HepG2 (cell line): ENCODE results near the gene KIF3C. TPM values are rescaled to one million over a fixed set of nuclear protein-coding genes. Genes with fewer than 3 reads are reported as not detected.

Experiments used
- AKAP8 ChIP-seq: sonication (generic); formaldehyde crosslinking; IDR thresholded peaks from 2 replicates; pipeline ENCODE4 v1.5.1; 2020; ENCODE audit warnings: mild to moderate bottlenecking, missing genetic modification reagents
- GABPB1 ChIP-seq: IDR thresholded peaks from 2 replicates; pipeline ENCODE4 v1.6.1; 2016; ENCODE audit warnings: mild to moderate bottlenecking, missing genetic modification reagents, moderate library complexity, missing compliant biosample characterization
- HDAC2 ChIP-seq: sonication (generic); formaldehyde crosslinking; IDR thresholded peaks from 2 replicates; pipeline ENCODE4 v1.4.0; 2020; ENCODE audit warnings: missing genetic modification reagents
- HINFP ChIP-seq: sonication (generic); formaldehyde crosslinking; IDR thresholded peaks from 2 replicates; pipeline ENCODE4 v1.4.0; 2020; ENCODE audit warnings: low read depth, mild to moderate bottlenecking, missing genetic modification reagents
- HOXD1 ChIP-seq: sonication (generic); formaldehyde crosslinking; IDR thresholded peaks from 2 replicates; pipeline ENCODE4 v1.5.0; 2020; ENCODE audit warnings: missing genetic modification reagents
- IKZF4 ChIP-seq: sonication (generic); formaldehyde crosslinking; IDR thresholded peaks from 2 replicates; pipeline ENCODE4 v1.5.1; 2020; ENCODE audit warnings: borderline replicate concordance, mild to moderate bottlenecking, low read depth, missing genetic modification reagents; ENCODE audit errors: not compliant biosample characterization
- MAFG ChIP-seq: sonication (generic); formaldehyde crosslinking; IDR thresholded peaks from 2 replicates; pipeline ENCODE4 v1.5.1; 2020; ENCODE audit warnings: mild to moderate bottlenecking, missing genetic modification reagents
- MEIS1 ChIP-seq: sonication (generic); formaldehyde crosslinking; IDR thresholded peaks from 2 replicates; pipeline ENCODE4 v1.9.0; 2021; ENCODE audit warnings: mild to moderate bottlenecking, missing genetic modification reagents, moderate library complexity, borderline replicate concordance
- NCOA1 ChIP-seq: sonication (generic); formaldehyde crosslinking; IDR thresholded peaks from 2 replicates; pipeline ENCODE4 v1.9.0; 2021; ENCODE audit warnings: missing genetic modification reagents
- NR2F6 ChIP-seq, 2 experiments: IDR thresholded peaks; 2 replicates each; pipeline ENCODE4 v1.6.1; 2016; ENCODE audit warnings: antibody characterized with exemption in 1 of 2, mild to moderate bottlenecking in 1 of 2
- PAWR ChIP-seq: sonication (generic); formaldehyde crosslinking; IDR thresholded peaks from 2 replicates; pipeline ENCODE4 v1.4.0; 2020; ENCODE audit warnings: missing genetic modification reagents, mild to moderate bottlenecking, borderline replicate concordance
- PHF20 ChIP-seq: sonication (generic); formaldehyde crosslinking; IDR thresholded peaks from 2 replicates; pipeline ENCODE4 v1.5.0; 2020; ENCODE audit warnings: mild to moderate bottlenecking, missing genetic modification reagents
- PITX1 ChIP-seq: sonication (generic); formaldehyde crosslinking; IDR thresholded peaks from 2 replicates; pipeline ENCODE4 v1.5.1; 2020; ENCODE audit warnings: mild to moderate bottlenecking, missing genetic modification reagents
- RAD51 ChIP-seq: fragments of 450-650 bp; IDR thresholded peaks from 2 replicates; pipeline ENCODE4 v1.6.1; 2016; ENCODE audit warnings: borderline replicate concordance
- RFX3 ChIP-seq: IDR thresholded peaks from 2 replicates; pipeline ENCODE4 v1.6.1; 2016; ENCODE audit warnings: missing biosample characterization, missing genetic modification reagents
- STAG1 ChIP-seq: sonication (generic); formaldehyde crosslinking; IDR thresholded peaks from 2 replicates; pipeline ENCODE4 v1.4.0; 2020; ENCODE audit warnings: missing genetic modification reagents
- THAP11 ChIP-seq: IDR thresholded peaks from 2 replicates; pipeline ENCODE4 v1.6.1; 2016; ENCODE audit warnings: missing biosample characterization, missing genetic modification reagents
- ZBED4 ChIP-seq: sonication (generic); formaldehyde crosslinking; IDR thresholded peaks from 2 replicates; pipeline ENCODE4 v1.4.0; 2020; ENCODE audit warnings: missing genetic modification reagents, borderline replicate concordance
- ZBTB21 ChIP-seq: sonication (generic); formaldehyde crosslinking; IDR thresholded peaks from 2 replicates; pipeline ENCODE4 v1.4.0; 2020; ENCODE audit warnings: missing genetic modification reagents
- ZMYM2 ChIP-seq: sonication (generic); formaldehyde crosslinking; IDR thresholded peaks from 2 replicates; pipeline ENCODE4 v1.8.0; 2022; ENCODE audit warnings: mild to moderate bottlenecking, missing genetic modification reagents
- ZNF350 ChIP-seq: sonication (generic); formaldehyde crosslinking; IDR thresholded peaks from 2 replicates; pipeline ENCODE4 v1.4.0; 2020; ENCODE audit warnings: mild to moderate bottlenecking, low read depth, missing genetic modification reagents, borderline replicate concordance
- ZNF598 ChIP-seq: sonication (generic); formaldehyde crosslinking; IDR thresholded peaks from 2 replicates; pipeline ENCODE4 v1.5.1; 2020; ENCODE audit warnings: mild to moderate bottlenecking, missing genetic modification reagents, borderline replicate concordance
- ZNF691 ChIP-seq: sonication (generic); formaldehyde crosslinking; IDR thresholded peaks from 2 replicates; pipeline ENCODE4 v1.4.0; 2020; ENCODE audit warnings: missing genetic modification reagents, low read depth, mild to moderate bottlenecking, borderline replicate concordance
- ZNF709 ChIP-seq: sonication (generic); formaldehyde crosslinking; IDR thresholded peaks from 2 replicates; pipeline ENCODE4 v1.5.0; 2020; ENCODE audit warnings: mild to moderate bottlenecking, missing genetic modification reagents
- ZNF75D ChIP-seq: sonication (generic); formaldehyde crosslinking; IDR thresholded peaks from 2 replicates; pipeline ENCODE4 v1.8.1; 2023; ENCODE audit warnings: missing genetic modification reagents, mild to moderate bottlenecking, borderline replicate concordance
- polyA plus RNA-seq, 8 experiments: library from polyadenylated mRNA; depleted of rRNA in 3 of 8; stranded (reverse) in 7 of 8; unstranded in 1 of 8; fragments of >200 nt; fragmentation: Illumina TruSeq in 4 of 8; extraction: Trizol in 4 of 8; gene quantifications; 2 replicates each; pipeline versions ENCODE4 v1.2.1 to v1.2.3, GENCODE V29; 2011 to 2016; ENCODE audit warnings: low read depth in 4 of 8, missing spikeins in 1 of 8, mixed read lengths in 1 of 8; ENCODE audit not compliant: insufficient read depth in 1 of 8
- total RNA-seq, 5 experiments: library from RNA; depleted of rRNA; stranded (reverse); fragments of >200 nt; fragmentation: Illumina TruSeq; extraction: Trizol; gene quantifications; 2 replicates each; pipeline ENCODE4 v1.2.3, GENCODE V29; 2016; ENCODE audit warnings: low read depth in 1 of 5

Gene KIF3C
- total and polyA plus RNA-seq, 2 of the 13 experiments (the other 11 are each of a cell fraction or from before 2014, with no cell fraction given): 3.6 to 4.9 TPM

- TF ChIP-seq ZNF598 (CRISPR knock-in tag) (no peak), PITX1 (no peak), NCOA1 (CRISPR knock-in tag) (no peak), MEIS1 (no peak), THAP11 (CRISPR knock-in tag) (peak; percentile 99), ZNF350 (no peak), PHF20 (no peak), AKAP8 (CRISPR knock-in tag) (peak; percentile 62; the same call in 1 of the 2 replicates), ZBED4 (CRISPR knock-in tag) (peak; percentile 96), GABPB1 (CRISPR knock-in tag) (peak; percentile 84), ZBTB21 (no peak), ZMYM2 (CRISPR knock-in tag) (no peak), IKZF4 (CRISPR knock-in tag) (no peak), ZNF691 (CRISPR knock-in tag) (peak; percentile 47; the same call in 1 of the 2 replicates), STAG1 (CRISPR knock-in tag) (no peak), HDAC2 (no peak; the same call in 1 of the 2 replicates), ZNF709 (CRISPR knock-in tag) (no peak), ZNF75D (no peak), HOXD1 (CRISPR knock-in tag) (no peak), RFX3 (no peak), RAD51 (no peak), NR2F6 (IDR thresholded peaks at IDR 0.05) (no peak), NR2F6 (CRISPR knock-in tag; IDR thresholded peaks at IDR 0.05) (no peak), MAFG (CRISPR knock-in tag) (no peak), PAWR (CRISPR knock-in tag) (0 out of 2 replicates have a peak, but pooled peaks have one; percentile 51), HINFP (CRISPR knock-in tag) (no peak)
Observed at GRCh38 chr2:25982273-25982967, at the start of gene KIF3C (continued).
